Body of pancreas (tissue), 4 donors: ENCODE measurements around the gene TBL1XR1.

Source experiments
- POLR2A ChIP-seq, 3 donors: fragments of 450-650 bp; IDR thresholded peaks; one replicate each; pipeline ENCODE4 v1.6.1; 2016; ENCODE audit warnings: antibody characterized with exemption in 3 of 3, mild to moderate bottlenecking in 2 of 3
- TF ChIP-seq, protein P1 (sequence below), 7 experiments: fragments of 450-650 bp in 4 of 7; fragments of 200-600 bp in 3 of 7; sonication (generic) in 3 of 7; IDR thresholded peaks; one replicate each; pipeline ENCODE4 v1.5.1; 2016 to 2019; ENCODE audit warnings: antibody characterized with exemption in 7 of 7

DNA sequence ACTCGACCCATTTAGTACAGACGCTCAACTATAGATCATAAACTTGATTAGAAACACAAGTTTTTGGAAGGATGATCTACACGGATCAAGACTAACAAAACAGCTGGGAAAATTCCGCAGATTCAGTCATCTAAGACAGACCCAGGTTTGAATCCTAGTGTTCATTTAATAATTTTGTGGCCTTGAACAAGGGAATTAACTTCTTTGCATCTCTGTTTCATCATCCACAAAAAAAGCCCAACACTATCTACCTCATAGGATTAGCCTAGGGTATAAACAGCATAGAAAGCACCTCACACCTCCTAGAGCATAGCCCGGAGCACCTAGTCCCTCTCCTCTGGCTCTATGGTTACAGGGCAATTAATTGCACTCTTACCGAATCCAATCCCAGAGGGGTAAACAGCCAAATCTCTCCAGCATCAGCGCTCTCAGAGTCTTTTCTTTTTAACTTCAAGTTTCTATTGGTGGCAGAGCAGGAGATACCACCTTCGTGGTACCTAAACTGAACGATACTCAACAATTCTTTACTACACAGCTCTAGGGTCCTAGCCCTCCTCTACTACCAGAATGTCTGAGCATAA is 3.5 kb downstream of the TBL1XR1 start:
- TF ChIP-seq, protein P1, sequence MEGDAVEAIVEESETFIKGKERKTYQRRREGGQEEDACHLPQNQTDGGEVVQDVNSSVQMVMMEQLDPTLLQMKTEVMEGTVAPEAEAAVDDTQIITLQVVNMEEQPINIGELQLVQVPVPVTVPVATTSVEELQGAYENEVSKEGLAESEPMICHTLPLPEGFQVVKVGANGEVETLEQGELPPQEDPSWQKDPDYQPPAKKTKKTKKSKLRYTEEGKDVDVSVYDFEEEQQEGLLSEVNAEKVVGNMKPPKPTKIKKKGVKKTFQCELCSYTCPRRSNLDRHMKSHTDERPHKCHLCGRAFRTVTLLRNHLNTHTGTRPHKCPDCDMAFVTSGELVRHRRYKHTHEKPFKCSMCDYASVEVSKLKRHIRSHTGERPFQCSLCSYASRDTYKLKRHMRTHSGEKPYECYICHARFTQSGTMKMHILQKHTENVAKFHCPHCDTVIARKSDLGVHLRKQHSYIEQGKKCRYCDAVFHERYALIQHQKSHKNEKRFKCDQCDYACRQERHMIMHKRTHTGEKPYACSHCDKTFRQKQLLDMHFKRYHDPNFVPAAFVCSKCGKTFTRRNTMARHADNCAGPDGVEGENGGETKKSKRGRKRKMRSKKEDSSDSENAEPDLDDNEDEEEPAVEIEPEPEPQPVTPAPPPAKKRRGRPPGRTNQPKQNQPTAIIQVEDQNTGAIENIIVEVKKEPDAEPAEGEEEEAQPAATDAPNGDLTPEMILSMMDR (IDR thresholded peaks at IDR 0.05): no peak
- TF ChIP-seq POLR2A (IDR thresholded peaks at IDR 0.05): no peak
